ENCODE measurements around the gene C1QTNF6.

The C1QTNF6 gene

GRCh38 chr22:37141971-37142370, 46.1 kb downstream of the C1QTNF6 start:
- DNase-seq (ENCODE audit: low spot score): no peak

- no peak for DNase-seq (ENCODE audit: low spot score)
These were observed 46.6 kb downstream of the C1QTNF6 start for GRCh38 chr22:37141476-37141875.

GRCh38 chr22:37140686-37141323, 47.2 kb downstream of the C1QTNF6 start:
- no peak for DNase-seq (ENCODE audit: low spot score)

DNA sequence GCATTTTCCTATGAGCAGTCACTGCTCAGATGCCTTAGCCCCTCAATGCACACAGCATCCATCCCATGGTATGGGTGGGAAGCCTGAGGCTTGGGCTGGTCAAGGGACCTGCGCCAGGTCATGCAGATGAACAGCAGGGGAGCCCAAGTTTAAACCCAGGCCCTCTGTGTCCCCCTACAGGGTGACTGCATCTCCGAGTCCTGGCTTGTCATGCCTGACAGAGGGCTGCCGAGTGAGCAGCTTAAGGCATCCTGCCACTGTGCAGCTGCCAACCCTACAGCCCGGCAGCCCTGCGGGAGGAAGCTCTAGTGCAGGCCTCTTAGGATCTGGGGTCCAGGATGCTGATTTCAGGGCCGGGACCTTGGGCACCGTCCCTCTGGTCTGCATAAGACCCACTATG, 48.3 kb downstream of the C1QTNF6 start:
- DNase-seq (ENCODE audit: low spot score): no peak

- no peak for DNase-seq (ENCODE audit: low spot score)
These were observed 49.0 kb downstream of the C1QTNF6 start for GRCh38 chr22:37138849-37139561.

DNA sequence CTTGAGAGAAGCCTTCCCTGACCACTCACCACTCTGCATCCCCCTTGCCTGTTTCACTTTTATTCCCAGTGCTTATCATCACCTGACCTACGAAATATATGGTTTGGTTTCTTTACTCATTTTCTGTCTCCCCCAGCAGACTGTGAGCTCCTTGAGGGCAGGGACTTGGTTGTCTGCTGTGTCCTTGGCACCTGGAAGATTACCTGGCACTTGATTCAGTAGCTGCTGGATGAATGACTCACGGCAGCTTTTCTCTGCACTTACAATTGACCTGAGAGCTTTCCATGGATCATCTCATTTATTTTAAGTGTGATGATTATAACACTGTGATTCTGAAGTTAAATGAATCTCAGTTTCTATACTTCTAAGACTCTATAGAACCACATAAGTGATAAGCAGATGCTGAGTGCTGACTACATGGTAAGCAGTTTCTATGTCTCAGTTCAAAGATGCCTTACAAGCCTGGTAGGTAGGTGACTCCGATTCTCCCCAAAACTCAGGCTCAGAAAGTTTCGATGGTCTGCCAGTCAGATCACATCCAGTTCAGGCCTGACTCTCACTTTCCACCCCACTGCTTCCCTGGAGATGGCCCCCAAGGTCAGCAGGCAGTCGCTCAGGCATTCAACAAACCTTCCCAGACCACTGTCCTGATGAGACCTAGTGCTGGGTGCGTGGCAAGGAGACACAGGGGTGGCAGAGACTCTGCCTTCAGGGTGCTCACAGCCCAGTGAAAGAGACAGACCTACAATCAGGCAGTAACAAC, 50.0 kb downstream of the C1QTNF6 start:
- no peak for DNase-seq (ENCODE audit: low spot score)

GRCh38 chr22:37137131-37137530, 50.9 kb downstream of the C1QTNF6 start:
- DNase-seq (ENCODE audit: low spot score): no peak

DNA sequence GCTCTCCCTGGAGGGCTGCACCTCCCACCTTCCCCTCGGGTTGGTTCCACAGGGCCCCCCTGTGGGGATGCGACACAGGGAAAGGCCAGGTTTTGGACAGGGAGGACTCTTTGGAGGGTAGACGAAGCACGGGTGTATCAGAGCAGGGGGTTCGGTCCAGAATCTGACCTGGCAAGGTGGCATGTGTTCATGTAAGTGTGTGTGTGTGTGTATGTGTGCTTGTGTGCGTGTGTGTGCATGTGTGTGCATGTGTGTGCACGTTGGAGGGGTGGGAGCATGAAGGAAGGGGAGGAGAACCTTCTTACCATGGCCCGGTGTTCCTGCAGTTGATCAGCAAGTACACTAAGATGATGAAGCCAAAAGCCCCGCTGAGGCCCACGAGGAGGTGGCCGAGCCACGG, 53.0 kb downstream of the C1QTNF6 start:
- no peak for DNase-seq (ENCODE audit: low spot score)

DNA sequence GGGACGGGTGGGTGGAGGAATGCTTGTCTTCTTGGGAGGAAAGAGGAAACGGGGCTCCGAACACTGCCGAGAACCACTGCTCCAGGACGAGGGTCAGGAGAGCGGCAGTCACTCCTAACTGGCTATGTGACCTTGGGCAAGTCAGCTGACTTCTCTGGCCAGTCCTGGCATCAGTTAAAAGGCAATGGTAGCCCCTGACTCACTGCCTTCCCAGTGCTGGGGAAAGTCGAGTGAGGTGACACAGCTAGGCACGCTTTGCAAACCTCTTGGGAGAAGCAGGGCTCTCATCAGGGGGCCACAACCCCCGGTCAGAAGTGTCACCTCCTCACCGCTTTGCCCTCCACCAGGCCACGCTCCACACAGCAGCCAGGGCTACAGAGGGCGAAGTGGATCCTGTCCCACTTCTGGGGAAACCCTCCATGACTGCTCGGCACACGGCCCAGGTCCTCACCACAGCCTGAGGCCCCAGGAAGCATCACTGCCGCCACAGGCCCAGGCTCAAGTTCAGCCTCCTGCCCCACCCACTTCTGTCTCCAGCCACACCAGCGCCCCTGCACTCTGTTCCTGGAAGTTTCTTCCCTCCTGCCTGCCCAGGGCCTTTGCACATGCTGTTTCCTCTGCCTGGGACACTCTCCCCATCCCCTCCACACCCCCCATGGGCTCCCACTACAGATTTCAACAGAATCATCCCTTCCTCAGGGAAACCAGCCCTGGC, 54.6 kb downstream of the C1QTNF6 start:
- no peak for DNase-seq (ENCODE audit: low spot score)

DNA sequence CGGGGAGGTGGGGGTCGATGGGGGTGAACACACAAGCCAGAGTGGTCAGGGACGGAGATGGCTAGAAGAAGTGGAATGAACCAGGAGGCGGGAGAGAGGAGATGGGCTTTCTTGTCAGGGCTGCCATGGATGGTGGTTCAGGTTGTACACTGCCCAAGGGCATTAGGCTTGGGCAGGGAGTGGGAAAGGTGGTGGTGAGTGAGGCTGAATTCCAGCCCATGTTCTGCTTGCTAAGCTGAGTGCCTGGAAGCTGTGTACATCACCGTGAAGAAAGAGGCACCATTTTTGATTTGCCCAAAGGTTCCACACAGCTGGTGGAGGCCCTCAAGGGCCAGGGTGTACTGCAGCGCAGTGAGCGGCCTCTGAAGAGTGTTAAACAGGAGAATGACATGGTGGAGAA, 55.3 kb downstream of the C1QTNF6 start:
- DNase-seq (ENCODE audit: low spot score): no peak

Measured in left forelimb (tissue), 1 donor.